Testis (tissue), 3 donors: ENCODE measurements around the gene PTGDR2. TPM values are rescaled to one million over a fixed set of nuclear protein-coding genes. Genes with fewer than 3 reads are reported as not detected.

Experiments
- DNase-seq: peaks from one replicate; pipeline ENCODE4 v3.0.0-alpha.2; 2019
- H3K27ac ChIP-seq, 2 donors: fragments of 200-600 bp; sonication (generic); one replicate each; pipeline ENCODE4 v1.5.1; 2019
- H3K27me3 ChIP-seq: fragments of 200-600 bp; sonication (generic); one replicate; pipeline ENCODE4 v1.5.1; 2019
- H3K36me3 ChIP-seq: fragments of 200-600 bp; sonication (generic); one replicate; pipeline ENCODE4 v1.5.1; 2017; ENCODE audit warnings: low read depth; ENCODE audit errors: missing control alignments
- H3K4me1 ChIP-seq: fragments of 200-600 bp; sonication (generic); one replicate; pipeline ENCODE4 v1.5.1; 2019
- H3K4me3 ChIP-seq, 2 donors: fragments of 200-600 bp; sonication (generic); one replicate each; pipeline ENCODE4 v1.5.1; 2017 to 2019
- H3K9me3 ChIP-seq: fragments of 200-600 bp; sonication (generic); one replicate; pipeline ENCODE4 v1.5.1; 2017
- POLR2A ChIP-seq: fragments of 450-650 bp; IDR thresholded peaks from one replicate; pipeline ENCODE4 v1.6.1; 2017; ENCODE audit warnings: antibody characterized with exemption, mild to moderate bottlenecking, moderate library complexity
- WGBS, 2 donors: methylation state at CpG; one replicate each; pipeline ENCODE4 v1.1.5; 2018; 5-methylcytosine and 5-hydroxymethylcytosine counted together
- intact Hi-C: fragments of 100-400 bp; cut with DNase I; formaldehyde crosslinking; loops from one replicate; pipeline ENCODE4 v1.15.1; 2023; ENCODE audit warnings: low total_unique reads
- polyA plus RNA-seq: library from polyadenylated mRNA; stranded (reverse); fragments of 350-450 nt; fragmentation: Illumina TruSeq; extraction: RNeasy Lipid Tissue Mini Kit (QIAGEN cat#74804); gene quantifications from one replicate; pipeline ENCODE4 v1.2.3, GENCODE V29; 2014; ENCODE audit warnings: low read depth, low replicate concordance; ENCODE audit not compliant: insufficient read depth
- total RNA-seq, 2 donors: library from RNA; depleted of rRNA; stranded (reverse); fragments of >200 nt; gene quantifications; one replicate each; pipeline ENCODE4 v1.2.3, GENCODE V29; 2016
- TF ChIP-seq, protein P1 (sequence below), 3 experiments: fragments of 450-650 bp in 2 of 3; fragments of 200-600 bp in 1 of 3; sonication (generic) in 1 of 3; IDR thresholded peaks; one replicate each; pipeline ENCODE4 v1.5.1; 2016 to 2019; ENCODE audit warnings: antibody characterized with exemption in 3 of 3, mild to moderate bottlenecking in 2 of 3, moderate library complexity in 1 of 3

Gene PTGDR2
- total and polyA plus RNA-seq, 3 donors from 2014 or later = 0.28 to 1.5 (median 0.81) TPM

DNA sequence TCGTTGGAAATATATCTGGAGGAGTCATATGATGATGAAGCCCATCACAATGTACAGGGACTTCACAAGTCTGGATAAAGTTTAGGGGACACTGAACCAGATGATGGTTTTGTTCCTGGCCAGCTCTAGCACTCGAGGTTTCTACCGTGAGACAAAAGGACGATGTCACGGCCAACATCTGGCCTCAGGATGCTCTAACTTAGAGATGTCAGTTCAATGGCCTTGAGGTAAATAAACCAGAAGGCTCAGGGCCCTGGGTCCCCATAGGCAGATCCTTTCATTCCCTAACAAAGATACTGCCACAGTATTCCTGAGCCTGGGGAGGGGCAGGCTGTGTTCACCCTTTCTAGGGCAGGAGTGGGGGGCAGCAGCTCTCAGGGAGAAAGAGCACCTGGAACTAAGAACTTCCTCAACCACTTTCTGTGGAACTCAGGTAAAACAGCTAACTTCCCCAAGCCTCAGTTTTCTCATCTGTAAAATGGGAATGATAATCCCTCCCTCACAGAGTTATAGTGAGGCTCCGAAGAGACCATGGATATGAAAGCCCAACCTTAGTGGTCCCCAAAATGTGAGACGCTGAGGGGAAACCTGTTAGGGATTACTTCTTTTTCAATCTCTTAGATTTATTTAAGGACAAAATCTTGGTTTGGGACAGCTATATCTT lies 52.3 kb downstream of the PTGDR2 start:
- H3K4me1 ChIP-seq = no peaks in the 10 kb centered on the region
- H3K9me3 ChIP-seq = no peaks in the 10 kb centered on the region
- 61 to 79% methylated on average over 7 of the region's 7 CpGs for WGBS, 2 donors
- TF ChIP-seq, protein P1, sequence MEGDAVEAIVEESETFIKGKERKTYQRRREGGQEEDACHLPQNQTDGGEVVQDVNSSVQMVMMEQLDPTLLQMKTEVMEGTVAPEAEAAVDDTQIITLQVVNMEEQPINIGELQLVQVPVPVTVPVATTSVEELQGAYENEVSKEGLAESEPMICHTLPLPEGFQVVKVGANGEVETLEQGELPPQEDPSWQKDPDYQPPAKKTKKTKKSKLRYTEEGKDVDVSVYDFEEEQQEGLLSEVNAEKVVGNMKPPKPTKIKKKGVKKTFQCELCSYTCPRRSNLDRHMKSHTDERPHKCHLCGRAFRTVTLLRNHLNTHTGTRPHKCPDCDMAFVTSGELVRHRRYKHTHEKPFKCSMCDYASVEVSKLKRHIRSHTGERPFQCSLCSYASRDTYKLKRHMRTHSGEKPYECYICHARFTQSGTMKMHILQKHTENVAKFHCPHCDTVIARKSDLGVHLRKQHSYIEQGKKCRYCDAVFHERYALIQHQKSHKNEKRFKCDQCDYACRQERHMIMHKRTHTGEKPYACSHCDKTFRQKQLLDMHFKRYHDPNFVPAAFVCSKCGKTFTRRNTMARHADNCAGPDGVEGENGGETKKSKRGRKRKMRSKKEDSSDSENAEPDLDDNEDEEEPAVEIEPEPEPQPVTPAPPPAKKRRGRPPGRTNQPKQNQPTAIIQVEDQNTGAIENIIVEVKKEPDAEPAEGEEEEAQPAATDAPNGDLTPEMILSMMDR (IDR thresholded peaks at IDR 0.05) = no peak
- TF ChIP-seq POLR2A = no peak
- no peak overlapping the region for H3K4me3 ChIP-seq
- no peak overlapping the region for H3K27ac ChIP-seq
- intact Hi-C loops = no loop called here
- no peaks in the 10 kb centered on the region for H3K36me3 ChIP-seq
- no peak for DNase-seq
- no peaks in the 10 kb centered on the region for H3K27me3 ChIP-seq

DNA sequence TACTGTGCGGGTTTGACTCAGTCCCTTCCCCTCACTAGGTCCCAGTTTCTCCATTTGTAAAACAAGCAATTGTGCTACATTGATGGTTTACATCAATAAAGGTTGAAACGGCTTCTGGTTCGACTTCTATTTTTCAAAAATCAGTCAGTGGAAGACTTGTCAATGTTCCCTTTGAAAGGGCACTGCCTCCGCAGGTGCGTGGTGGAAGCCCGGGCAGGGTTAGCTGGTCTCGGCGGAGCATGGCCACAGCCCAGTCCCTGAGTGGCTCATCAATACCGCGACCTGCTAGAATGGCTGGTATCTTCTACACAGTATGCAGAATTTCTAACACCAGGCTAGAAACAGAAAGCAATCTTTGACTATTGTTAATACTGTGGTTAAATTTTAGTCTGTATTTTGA lies 54.6 kb downstream of the PTGDR2 start:
- no peaks in the 10 kb centered on the region for H3K4me1 ChIP-seq
- no peaks in the 10 kb centered on the region for H3K9me3 ChIP-seq
- intact Hi-C loops = no loop called here
- no peaks in the 10 kb centered on the region for H3K27me3 ChIP-seq
- 88 to 97% methylated on average over 10 of the region's 10 CpGs for WGBS, 2 donors
- H3K36me3 ChIP-seq = no peaks in the 10 kb centered on the region
- no peak overlapping the region for H3K27ac ChIP-seq
- H3K4me3 ChIP-seq = no peak overlapping the region
- no peak for DNase-seq
- TF ChIP-seq POLR2A = no peak
- TF ChIP-seq, protein P1 (IDR thresholded peaks at IDR 0.05) = no peak

Other genes with a start within 250 kb of the PTGDR2 start
- gene MS4A8, start 156.3 kb downstream of the PTGDR2 start, total RNA-seq = under 1 TPM; 0.31 to 0.43 TPM
- 3.3 TPM for gene MS4A8, start 156.3 kb downstream of the PTGDR2 start, polyA plus RNA-seq
- gene MS4A18, start 131.2 kb downstream of the PTGDR2 start, total RNA-seq = under 1 TPM in 1 of 2 donors, not detected in 1; 0.50 TPM
- gene MS4A18, start 131.2 kb downstream of the PTGDR2 start, polyA plus RNA-seq = 0.96 TPM
- gene MS4A15, start 99.1 kb downstream of the PTGDR2 start, total RNA-seq = under 1 TPM; 0.31 to 0.56 TPM
- 0.82 TPM for gene MS4A15, start 99.1 kb downstream of the PTGDR2 start, polyA plus RNA-seq
- gene MS4A10, start 70.6 kb downstream of the PTGDR2 start, total RNA-seq = under 1 TPM in 1 of 2 donors, not detected in 1; 0.25 TPM
- not detected for gene MS4A10, start 70.6 kb downstream of the PTGDR2 start, polyA plus RNA-seq
- 10 to 100 TPM; 60.7 to 64.7 TPM for gene CCDC86, start 13.8 kb downstream of the PTGDR2 start, total RNA-seq
- gene CCDC86, start 13.8 kb downstream of the PTGDR2 start, polyA plus RNA-seq = 134 TPM
- gene ZP1, start 11.6 kb upstream of the PTGDR2 start, total RNA-seq = 1 to 10 TPM; 3.5 to 4.0 TPM
- gene ZP1, start 11.6 kb upstream of the PTGDR2 start, polyA plus RNA-seq = 11.2 TPM
- 100 to 1,000 TPM in 1 of 2 donors, 10 to 100 TPM in 1; 79.8 to 109 TPM for gene PRPF19, start 50.6 kb upstream of the PTGDR2 start, total RNA-seq
- gene PRPF19, start 50.6 kb upstream of the PTGDR2 start, polyA plus RNA-seq = 71.6 TPM
- 10 to 100 TPM; 28.1 to 46.7 TPM for gene TMEM109, start 58.2 kb upstream of the PTGDR2 start, total RNA-seq
- 59.1 TPM for gene TMEM109, start 58.2 kb upstream of the PTGDR2 start, polyA plus RNA-seq
- 10 to 100 TPM; 21.7 to 39.0 TPM for gene TMEM132A, start 68.5 kb upstream of the PTGDR2 start, total RNA-seq
- gene TMEM132A, start 68.5 kb upstream of the PTGDR2 start, polyA plus RNA-seq = 17.8 TPM
- gene SLC15A3, start 96.2 kb upstream of the PTGDR2 start, total RNA-seq = 1 to 10 TPM; 8.0 to 9.3 TPM
- 24.4 TPM for gene SLC15A3, start 96.2 kb upstream of the PTGDR2 start, polyA plus RNA-seq
- 1 to 10 TPM in 1 of 2 donors, under 1 TPM in 1; 0.87 to 1.6 TPM for gene CD6, start 115.7 kb upstream of the PTGDR2 start, total RNA-seq
- 3.1 TPM for gene CD6, start 115.7 kb upstream of the PTGDR2 start, polyA plus RNA-seq
- gene CD5, start 246.5 kb upstream of the PTGDR2 start, total RNA-seq = 1 to 10 TPM; 1.5 TPM
- 2.0 TPM for gene CD5, start 246.5 kb upstream of the PTGDR2 start, polyA plus RNA-seq